ENCODE measurements around the gene NUP214.
A peak's percentile ranks its signal among the peaks of the same experiment; 100 is the strongest.
"Not testable (repeated sequence)": the region's sequence is repeated elsewhere in the genome, so short reads cannot be mapped to it uniquely, and the experiment has no call there.

NUP214 gene

DNA sequence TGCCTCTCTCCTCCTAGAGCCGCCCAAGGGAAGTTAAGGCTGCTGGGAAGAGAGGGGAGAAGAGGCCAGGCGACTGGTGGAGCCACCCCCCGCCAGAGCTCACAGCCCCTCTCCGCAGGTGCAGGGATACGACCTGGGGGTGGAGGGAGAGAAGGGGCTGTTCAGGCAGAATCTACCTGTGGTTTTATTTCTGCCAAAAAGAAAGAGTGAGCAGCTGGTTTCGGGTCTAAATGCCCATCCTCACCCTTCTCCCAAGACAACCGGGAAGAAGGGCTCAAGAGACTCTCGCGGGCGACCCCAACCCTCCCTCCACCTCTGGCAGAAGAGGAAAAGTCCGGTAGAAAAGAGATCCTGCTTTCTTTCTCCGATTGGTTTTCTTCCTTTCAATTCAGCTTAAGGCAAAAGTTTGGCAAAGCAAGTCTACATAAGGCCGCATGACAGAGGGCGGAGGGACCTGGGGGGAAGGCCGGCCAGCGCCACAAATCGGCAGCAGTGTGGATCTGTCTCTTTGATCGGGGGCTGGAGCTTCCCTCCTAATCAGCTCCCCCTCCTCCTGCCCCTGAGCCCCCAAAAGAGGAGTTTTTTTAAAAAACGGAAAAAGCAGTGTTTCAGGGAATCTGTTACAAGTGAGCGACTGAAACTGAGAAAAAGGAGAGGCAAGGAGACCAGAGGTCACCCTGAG lies 134.7 kb downstream of the NUP214 start:
- no peak for DNase-seq (ENCODE audit: low spot score)

DNA sequence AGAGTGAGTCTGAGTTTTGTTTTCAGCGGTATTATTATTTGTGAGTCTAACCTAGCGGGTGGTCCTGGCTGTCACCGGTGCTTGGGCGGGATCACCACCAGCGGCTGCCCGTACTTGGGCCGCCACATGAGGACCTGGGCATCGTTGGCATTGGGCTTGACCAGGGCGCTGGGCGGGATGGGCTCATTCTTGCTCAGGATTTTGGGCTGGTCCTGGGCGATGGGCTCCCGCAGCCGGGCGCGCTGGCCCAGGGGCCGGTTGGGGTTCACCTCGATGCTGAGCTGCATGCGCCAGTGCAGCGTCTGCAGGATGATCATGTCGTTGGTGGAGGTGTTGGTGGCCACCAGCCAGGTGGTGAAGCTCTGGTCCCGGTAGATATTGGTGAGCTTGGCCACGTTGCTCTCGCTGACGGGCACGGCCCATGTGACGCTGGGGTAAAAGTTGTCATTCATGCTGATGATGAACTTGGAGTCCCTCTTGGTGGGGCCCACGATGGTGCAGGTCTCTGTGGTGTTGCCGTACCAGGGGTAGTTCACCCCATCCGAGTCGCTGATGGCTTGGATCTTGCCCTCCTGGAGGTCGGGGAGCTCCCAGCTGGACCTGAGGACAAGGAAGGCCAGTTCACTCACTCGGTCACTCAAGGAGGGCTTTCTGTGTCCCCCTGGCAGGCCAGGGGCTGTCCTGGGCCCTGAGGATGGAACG lies 135.5 kb downstream of the NUP214 start:
- peak; percentile 4 for DNase-seq (ENCODE audit: low spot score)

DNA sequence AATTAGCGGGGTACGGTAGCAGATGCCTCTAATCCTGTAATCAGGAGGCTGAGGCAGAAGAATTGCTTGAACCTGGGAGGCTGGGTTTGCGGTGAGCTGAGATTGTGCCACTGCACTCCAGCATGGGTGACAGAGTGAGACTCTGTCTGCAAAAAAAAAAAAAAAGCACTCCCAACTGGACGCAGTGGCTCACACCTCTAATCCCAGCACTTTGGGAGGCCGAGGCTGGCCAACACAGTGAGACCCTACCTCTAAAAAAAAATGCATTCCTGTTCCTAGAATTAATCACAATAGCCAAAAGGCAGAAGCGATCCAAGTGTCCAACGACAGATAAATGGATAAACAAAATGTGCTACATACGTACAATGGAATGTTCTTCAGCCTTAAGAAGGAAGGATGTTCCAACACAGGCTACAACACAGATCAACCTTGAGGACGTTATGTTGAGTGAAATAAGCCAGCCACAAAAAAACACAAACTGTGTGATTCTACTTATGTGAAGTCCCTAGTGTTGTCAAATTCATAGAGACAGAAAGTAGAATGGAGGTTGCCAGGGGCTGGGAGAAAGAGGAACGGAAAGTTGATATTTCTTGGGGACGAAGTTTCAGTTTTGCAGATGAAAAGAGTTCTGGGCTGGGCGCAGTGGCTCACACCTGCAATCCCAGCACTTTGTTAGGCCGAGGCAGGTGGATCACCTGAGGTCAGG lies 137.1 kb downstream of the NUP214 start:
- no peak for DNase-seq (ENCODE audit: low spot score)

DNA sequence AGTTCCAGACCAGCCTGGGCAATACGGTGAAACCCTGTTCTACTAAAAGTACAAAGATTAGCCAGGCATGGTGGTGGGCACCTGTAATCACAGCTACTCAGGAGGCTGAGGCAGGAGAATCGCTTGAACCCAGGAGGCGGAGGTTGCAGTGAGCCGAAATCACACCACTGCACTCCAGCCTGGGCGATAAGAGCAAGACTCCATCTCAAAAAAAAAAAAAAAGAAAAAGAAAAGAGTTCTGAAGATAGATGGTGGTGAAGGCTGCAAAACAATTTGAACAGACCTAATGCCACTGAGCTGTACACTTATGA lies 137.6 kb downstream of the NUP214 start:
- not testable (repeated sequence) for DNase-seq (ENCODE audit: low spot score)

DNA sequence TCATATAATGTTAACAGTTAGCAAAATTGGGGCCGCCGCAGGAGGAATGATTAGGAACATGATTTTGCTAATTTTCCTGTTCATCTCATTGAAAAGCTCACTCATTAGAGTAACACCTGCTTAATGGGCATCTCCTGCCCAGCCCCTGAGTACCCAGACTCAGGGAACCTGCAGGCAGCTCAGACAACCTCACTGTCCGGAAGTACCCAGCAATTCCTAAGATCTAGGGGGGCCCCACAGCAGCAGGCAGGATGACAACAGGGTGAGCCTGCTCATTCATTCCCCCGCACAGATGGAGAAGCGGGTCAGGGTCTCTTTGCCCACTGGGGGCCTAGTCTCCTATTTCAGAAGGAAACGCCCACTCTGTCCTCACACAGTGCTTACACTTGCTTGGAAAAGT lies 138.3 kb downstream of the NUP214 start:
- DNase-seq (ENCODE audit: low spot score), result peak; percentile 5

DNA sequence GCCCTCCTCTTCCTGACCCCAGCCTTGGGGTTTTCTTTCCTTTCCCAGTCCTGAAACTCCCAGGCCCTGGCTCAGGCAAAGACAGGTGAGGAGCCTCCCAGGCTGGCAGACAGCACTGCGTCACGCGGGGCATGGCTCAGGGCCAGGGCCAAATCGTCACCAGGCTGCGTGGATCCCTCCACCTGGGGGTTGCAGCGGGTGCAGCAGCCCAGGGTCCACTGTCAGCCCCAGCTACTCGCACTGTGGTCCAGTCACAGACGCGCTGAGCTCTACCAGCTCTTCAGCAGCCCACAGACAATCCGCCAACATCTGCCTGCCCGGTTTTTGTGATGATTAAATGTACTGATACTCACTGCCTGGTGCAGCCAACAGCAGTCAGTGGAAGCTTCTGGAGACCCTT lies 138.8 kb downstream of the NUP214 start:
- DNase-seq (ENCODE audit: low spot score), result peak; percentile 36

DNA sequence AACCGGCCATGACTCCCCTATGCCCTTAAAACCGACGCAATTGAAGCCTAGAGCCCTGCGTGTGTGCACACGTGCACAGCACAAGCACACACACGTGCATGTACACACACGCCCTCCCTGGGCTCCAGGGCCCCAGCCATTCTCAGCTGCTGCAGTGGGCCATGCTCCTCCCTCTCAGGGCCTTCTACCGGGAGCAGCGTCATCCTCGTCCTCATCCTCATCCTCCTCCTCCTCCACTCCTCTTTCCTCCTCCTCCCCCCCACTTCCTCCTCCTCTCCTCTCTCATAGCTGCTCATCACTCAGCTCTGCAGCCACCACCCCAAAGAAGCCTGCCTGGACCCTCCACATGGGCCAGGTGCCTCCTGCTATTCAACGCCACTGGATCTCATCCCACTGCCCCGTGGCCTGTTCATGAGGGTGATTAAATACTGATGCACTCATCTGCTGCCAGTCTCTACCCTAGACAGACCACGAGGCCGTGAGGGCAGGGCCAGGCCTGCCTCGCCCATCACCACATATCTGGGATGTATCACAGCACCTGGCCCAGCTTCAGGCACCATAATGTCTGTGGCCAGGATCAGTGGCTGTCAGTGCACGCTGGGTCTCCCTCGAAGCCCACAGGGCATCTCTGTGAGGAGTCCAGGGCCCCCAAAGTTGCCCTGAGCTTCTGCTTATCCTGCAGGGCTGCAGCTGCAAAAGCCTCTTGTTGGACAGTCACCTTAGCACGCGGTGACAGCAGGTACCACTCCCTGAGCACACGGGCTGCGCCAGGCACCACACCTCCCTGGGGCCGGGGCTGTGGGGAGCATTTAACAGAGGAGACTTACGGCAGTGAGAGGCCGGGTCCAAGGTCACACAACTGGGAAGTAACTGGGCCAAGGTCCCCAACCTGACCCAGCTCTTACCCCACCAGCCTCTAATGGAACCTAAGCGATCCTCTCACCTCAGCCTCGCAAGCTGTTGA lies 141.2 kb downstream of the NUP214 start:
- no peak for DNase-seq (ENCODE audit: low spot score)

DNA sequence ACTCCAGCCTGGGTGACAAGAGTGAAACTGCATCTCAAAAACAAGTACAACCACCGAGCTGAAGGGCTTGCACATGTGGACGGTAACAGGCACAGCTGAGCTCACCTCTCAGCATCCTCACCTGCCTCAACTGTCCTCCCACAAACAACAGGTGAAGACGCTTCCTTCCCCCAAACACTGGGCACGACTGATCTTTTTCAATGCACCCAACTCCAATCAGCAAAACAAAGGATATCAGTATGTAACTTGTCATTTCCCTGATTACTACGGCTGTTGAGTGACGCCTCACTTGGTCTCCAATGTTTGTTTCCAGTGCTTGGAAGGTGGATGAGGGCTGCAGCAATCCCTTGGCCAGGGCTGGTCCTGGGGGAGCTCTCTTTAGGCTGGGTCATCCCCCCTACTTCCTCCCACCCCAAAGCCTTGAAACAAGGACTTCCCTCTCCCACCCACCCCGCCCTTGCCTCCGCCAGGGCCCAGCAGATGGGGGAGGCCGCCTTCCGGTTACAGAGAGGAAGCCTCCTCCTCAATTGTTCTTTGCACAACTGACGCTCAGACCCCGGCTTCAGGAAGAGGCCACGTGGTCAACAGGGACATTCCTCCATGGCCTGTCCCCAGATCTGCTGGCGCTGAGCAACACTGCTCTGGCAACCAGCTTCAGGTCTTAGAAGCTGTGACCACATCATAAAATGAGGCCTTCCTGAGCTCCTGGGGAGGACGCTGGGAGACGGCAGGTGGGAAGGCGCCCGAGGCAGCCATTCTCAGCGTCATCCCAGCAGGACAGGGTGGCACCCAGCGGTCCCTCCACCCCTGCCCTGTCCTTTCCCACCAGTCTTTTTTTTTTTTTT lies 145.0 kb downstream of the NUP214 start:
- no peak for DNase-seq (ENCODE audit: low spot score)

DNA sequence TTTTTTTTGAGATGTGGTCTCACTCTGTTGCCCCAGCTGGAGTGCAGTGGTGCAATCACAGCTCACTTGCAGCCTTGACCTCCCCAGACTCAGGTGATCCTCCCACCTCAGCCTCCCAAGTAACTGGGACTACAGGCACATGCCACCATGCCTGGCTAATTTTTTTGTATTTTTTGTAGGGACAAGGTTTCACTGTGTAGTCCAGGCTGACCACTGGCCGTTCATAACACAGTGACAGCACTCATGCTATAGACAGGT lies 145.6 kb downstream of the NUP214 start:
- DNase-seq (ENCODE audit: low spot score), result not testable (repeated sequence)

DNA sequence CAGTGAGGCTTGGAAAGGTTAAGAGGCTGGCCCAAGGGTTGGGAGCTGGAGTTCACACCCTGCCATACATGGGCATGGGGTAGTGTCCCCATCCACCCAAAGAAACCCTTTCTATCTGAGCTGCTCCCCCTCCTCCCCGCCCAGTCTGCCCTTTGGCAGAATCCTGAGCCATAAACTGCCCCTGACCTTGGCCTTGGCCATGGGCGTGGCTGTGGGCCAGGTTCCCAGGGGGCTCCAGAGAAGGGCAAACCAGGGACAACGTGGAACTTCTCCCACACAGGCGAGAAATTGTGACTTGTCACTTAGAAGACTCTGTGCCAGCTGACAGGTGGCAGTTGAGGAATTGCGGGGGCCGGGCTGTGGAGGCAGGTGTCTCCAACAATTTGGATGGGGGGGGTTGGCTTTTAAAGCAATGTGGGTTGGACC lies 146.1 kb downstream of the NUP214 start:
- no peak for DNase-seq (ENCODE audit: low spot score)

DNA sequence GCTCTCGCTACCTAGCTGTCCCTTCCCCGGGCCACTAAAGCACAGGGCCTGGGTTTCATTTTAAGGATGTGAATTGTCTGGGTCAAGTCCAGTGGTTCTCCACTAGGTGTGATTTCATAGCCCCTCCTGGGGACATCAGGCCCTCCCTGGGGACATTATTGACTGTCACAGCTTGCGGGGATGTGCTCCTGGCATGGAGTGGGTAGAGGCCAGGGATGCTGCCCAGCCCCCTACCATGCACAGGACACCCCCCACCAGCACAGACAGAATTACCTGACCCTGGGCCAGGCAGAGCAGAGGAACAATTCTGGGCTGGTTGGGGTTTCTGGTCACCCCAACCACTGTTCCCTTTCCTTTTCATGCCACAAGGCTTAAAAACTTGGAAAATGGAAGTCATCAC lies 146.8 kb downstream of the NUP214 start:
- DNase-seq (ENCODE audit: low spot score), result no peak

DNA sequence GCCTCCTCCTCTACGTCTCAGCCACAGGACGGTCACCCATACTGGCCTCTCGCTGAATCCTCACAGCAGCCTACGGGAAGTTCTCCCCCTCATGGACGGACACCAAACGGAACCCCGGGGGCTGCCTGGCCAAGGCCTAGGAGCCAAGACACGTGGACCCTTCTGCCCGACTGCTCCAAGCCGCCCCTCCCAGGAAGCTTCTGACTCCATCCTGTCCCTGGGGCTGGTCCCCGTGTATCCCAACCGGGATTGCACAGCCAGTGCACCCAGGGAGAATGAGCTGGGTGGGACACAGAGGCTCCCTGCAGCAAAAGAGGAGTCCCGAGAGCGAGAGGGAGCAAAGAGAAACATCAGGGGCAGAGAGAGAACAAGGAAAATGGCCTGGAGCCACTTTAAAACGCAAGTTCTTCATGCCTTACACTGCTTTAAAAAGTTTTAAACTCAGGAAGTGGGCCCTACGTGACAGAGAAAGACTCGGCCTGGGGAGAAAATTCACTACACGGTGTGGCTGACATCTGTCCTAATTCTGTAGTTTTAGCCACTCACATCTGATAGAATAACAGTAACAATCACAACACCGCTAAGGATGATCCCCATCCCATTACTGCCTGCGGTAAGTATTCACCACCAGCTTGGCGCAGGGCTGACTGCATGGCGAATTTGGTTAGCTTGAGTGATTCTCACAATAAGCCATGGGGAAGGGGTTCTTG lies 147.9 kb downstream of the NUP214 start:
- DNase-seq (ENCODE audit: low spot score), result no peak

DNA sequence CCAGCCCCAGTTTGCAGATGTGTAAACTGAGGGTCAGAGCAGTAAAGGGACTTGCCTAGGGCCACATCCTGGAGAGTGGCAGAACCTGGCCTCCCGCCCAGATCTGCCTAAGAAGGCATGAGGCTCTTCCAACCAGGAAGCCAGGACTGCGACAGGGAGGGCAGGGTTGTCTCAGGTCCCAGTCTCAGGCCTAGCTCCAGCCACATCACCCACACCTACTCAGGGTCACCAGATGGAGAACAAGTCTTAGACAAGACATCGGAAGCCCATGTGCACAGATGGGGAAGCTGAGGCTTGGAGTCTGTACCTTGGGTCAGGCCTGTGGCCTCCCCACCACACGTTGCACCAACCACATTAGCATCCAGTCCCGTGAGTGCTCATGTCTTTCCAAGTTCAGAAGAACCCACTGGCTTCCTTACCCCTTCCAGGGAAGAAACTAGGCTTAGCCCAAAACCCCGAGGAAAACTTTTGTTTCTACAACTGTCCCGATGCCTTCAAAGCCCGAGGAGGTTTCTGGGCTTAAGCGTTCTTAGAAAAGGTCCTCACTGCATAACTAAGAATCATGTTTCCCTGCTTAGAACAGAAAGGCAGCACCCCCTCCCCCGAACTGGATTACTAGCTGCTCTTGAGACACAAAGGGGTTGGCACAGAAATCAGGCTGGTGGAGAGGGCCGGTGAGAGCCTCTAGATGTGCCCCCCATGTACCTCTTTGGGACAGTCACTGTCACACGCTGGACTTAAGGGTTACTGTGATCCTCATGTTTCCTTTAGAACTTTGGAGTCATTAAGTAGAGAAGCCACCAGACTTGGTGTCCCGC lies 148.7 kb downstream of the NUP214 start:
- DNase-seq (ENCODE audit: low spot score), result no peak

DNA sequence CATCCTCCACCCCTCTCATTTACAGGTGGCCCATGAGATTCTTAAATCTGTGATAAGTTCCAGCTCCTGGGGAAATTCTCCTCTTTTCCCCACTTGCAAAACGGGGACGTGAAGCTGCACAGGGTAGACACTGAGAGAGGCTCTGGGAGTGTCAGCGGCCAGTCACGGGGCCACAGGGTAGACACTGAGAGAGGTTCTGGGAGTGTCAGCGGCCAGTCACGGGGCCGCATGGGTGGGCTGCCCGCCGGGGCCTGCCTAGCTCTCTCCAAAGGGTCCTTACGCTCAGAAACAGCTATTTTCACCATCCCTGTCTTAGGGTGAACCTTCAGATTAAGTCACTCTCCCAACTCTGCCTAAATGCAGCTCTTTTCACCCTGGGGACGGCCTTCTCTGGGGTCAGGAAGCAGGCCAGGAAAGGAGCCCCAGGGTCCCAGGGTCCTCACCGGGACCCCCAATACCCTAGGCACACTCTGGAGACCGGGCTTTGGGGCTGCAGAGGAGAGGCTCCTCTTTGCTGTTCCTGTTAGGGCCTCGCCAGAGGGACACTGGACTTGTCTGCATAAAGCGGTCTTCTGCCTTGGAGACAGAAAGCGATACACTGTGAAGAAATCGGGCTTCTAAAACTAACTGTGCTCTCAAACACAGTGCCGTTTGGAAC lies 149.4 kb downstream of the NUP214 start:
- no peak for DNase-seq (ENCODE audit: low spot score)

DNA sequence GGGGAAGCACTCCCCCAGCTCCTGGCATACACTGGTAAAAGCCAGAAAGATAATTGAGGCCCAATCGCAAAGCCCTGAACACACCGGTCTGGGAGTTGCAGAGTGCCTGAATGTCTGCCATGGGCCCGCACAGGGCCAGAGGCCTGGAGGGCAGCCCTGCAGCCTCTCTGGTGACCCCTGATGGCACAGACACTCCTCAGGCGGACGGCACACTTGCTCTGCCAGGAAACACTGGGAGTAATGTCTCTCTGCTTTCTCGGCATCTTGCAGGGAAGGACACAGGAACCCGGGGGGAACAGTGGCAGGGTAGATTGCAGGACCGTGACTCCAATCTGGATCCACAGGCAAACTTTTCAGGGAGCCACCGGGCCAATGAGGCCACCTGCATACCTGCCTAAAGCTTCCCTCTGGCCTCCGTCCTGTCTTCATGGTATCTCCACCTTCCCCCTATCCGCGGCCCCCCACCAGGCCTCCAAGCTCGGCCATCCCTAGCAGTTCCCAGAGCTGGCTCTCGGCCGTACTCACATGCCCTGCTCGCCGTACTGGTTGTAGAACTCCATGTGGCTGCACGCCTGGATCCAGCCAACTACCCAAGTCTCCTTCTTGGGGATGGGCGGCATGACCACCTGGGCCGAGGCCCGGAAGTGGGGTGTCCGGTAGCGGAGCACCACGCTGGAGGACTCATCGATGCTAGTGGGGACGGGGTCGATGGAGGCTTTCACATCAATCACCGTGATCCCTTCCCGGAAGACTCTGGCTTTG lies 150.1 kb downstream of the NUP214 start:
- DNase-seq (ENCODE audit: low spot score), result peak; percentile 67

DNA sequence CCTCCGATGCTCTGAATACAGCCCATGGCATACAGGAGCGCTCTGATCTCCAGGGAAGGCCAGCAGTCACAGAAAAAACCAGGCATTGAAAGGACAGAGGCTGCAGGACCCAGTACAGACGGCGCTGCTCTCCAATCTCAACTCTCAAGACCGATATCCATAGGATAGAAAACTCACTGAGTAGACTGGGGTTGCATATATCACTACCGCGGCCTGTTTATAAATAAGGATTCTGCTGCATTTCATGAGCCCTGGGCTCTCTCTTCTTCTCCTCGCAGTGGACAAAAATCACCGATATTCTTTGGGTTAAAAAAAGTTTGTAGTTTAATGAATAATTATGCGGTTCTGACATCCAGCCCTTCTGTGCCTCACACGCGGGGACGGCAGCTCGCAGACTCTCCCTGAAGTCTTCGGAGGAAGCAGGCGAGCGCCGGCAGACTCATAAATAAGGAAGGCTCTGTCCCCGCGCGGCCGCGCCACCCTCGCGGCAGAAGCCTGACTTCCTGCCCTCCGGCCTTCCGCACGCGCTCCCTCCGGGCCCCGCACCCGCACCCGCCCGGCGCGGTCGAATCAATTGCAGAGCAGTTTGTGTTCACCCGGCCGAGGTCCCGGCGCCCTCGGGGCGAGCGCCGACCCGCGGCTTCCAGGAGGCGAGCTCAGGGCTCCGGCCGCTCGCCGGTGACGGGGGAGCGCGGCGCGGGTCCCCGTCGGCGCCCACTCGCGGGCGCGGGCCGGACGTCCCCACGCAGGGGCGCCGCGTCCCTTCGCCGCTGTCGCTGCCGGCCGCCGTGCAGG lies 150.9 kb downstream of the NUP214 start, which contains the start of gene FAM78A:
TSS of gene FAM78A (minus strand) at position 417 of the 795 bp plus-strand sequence. CDS start at position 86, 331 bp downstream.
- DNase-seq (ENCODE audit: low spot score), result peak; percentile 55

DNA sequence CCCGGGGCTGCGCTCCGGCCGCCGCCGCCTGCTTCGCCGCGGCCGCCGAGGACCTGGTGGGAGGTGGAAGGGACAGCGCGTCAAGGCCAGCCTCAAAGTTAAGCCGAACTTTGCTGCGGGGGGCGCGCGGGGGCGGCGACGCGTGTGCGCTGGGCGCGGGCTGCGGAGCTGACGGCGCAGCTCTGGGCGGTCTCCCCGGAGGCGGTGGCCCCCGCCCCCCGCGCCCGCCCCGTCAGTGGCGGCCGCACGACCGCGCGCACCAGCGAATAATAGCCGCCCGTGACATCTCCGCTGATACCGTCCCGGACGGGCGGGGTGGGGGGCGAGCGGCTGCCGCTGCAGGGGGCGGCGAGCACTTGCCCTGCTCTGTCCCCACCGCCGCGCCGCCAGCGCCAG lies 151.5 kb downstream of the NUP214 start:
- no peak for DNase-seq (ENCODE audit: low spot score)
